Colonic mucosa (tissue), 4 donors: ENCODE measurements around the gene MGRN1. TPM values are rescaled to one million over a fixed set of nuclear protein-coding genes. Genes with fewer than 3 reads are reported as not detected.
A peak's percentile ranks its signal among the peaks of the same experiment; 100 is the strongest.

ENCODE experiments used
- DNase-seq: peaks from one replicate; pipeline ENCODE4 v3.0.0-alpha.2; 2020
- H3K27ac ChIP-seq: fragments of 200-600 bp; one replicate; pipeline ENCODE4 v1.8.0; 2021
- H3K27me3 ChIP-seq: fragments of 200-600 bp; one replicate; pipeline ENCODE4 v1.8.0; 2021
- H3K36me3 ChIP-seq: fragments of 200-600 bp; one replicate; pipeline ENCODE4 v1.8.0; 2021
- H3K4me1 ChIP-seq: fragments of 200-600 bp; one replicate; pipeline ENCODE4 v1.8.0; 2021; ENCODE audit warnings: mild to moderate bottlenecking
- H3K4me3 ChIP-seq: fragments of 200-600 bp; one replicate; pipeline ENCODE4 v1.8.0; 2021
- H3K9ac ChIP-seq, 2 donors: one replicate each; pipeline ENCODE4 v1.7.0; 2013; ENCODE audit warnings: control low read depth in 2 of 2, low read depth in 2 of 2, low read length in 2 of 2
- H3K9me3 ChIP-seq: fragments of 200-600 bp; one replicate; pipeline ENCODE4 v1.8.0; 2021
- CTCF ChIP-seq: fragments of 200-600 bp; IDR thresholded peaks from one replicate; pipeline ENCODE4 v1.8.0; 2022; ENCODE audit warnings: antibody characterized with exemption, mild to moderate bottlenecking
- intact Hi-C: fragments of 100-400 bp; cut with DNase I; formaldehyde crosslinking; loops from one replicate; pipeline ENCODE4 v1.14.1; 2022
- total RNA-seq, 2 donors: library from RNA; stranded (reverse); fragmentation: NEBNext Ultra II Directional in 1 of 2; extraction: Animal tissue kit (Norgen Biotek cat#: 25700) in 1 of 2; gene quantifications; one replicate each; pipeline ENCODE4 v1.2.1, GENCODE V29; 2021
- donor health status: healthy.
- donor health status: DM: no; HTN: no; CAD: no.
- donor health status: DM: no; HTN: no; CAD: no.

Gene MGRN1
- total RNA-seq, 2 donors from 2014 or later: 75.2 to 79.3 TPM

GRCh38 chr16:4698321-4699045 is 73.9 kb downstream of the MGRN1 start:
- no peak for TF ChIP-seq CTCF
- Histone ChIP-seq H3K27ac (no peak overlapping the region), H3K4me3 (no peak overlapping the region), H3K36me3 (peaks cover 12% of the 10 kb centered on the region), H3K27me3 (no peaks in the 10 kb centered on the region), H3K9me3 (no peaks in the 10 kb centered on the region), H3K9ac (no peak overlapping the region), H3K4me1 (peaks cover 14% of the 10 kb centered on the region)
- DNase-seq: no peak
- intact Hi-C loops: no loop called here

- H3K4me3 ChIP-seq: no peak overlapping the region
- no peaks in the 10 kb centered on the region for H3K9me3 ChIP-seq
- no peak overlapping the region for H3K9ac ChIP-seq
- DNase-seq: no peak
- H3K27me3 ChIP-seq: no peaks in the 10 kb centered on the region
- H3K27ac ChIP-seq: no peak overlapping the region
- peaks cover 14% of the 10 kb centered on the region for H3K4me1 ChIP-seq
- no peak for TF ChIP-seq CTCF
- intact Hi-C loops: no loop called here
- H3K36me3 ChIP-seq: peaks cover 12% of the 10 kb centered on the region
These were observed 74.5 kb downstream of the MGRN1 start for GRCh38 chr16:4699046-4699556.

- Histone ChIP-seq H3K4me3 (no peak overlapping the region), H3K9ac (no peak overlapping the region), H3K4me1 (peaks cover 9% of the 10 kb centered on the region), H3K9me3 (no peaks in the 10 kb centered on the region), H3K27ac (no peak overlapping the region), H3K27me3 (no peaks in the 10 kb centered on the region), H3K36me3 (peaks cover 12% of the 10 kb centered on the region)
- DNase-seq: no peak
- no peak for TF ChIP-seq CTCF
- intact Hi-C loops: no loop called here
These were observed 75.9 kb downstream of the MGRN1 start for GRCh38 chr16:4700380-4700996.

- Histone ChIP-seq H3K36me3 (peaks cover 11% of the 10 kb centered on the region), H3K4me3 (peak overlapping the region; percentile 14), H3K4me1 (peaks cover 9% of the 10 kb centered on the region), H3K27ac (peak overlapping the region; percentile 77), H3K9ac (peak overlapping the region in 1 of 2 donors; percentile 76), H3K9me3 (no peaks in the 10 kb centered on the region), H3K27me3 (no peaks in the 10 kb centered on the region)
- DNase-seq: peak; percentile 84
- intact Hi-C loops: no loop called here
- no peak for TF ChIP-seq CTCF
These were observed 76.5 kb downstream of the MGRN1 start for GRCh38 chr16:4700997-4701743.

GRCh38 chr16:4701791-4702465 is 77.3 kb downstream of the MGRN1 start:
- Histone ChIP-seq H3K36me3 (peaks cover 6% of the 10 kb centered on the region), H3K9ac (peak overlapping the region in 1 of 2 donors; percentile 76), H3K27ac (peak overlapping the region; percentile 77), H3K9me3 (no peaks in the 10 kb centered on the region), H3K4me1 (peaks cover 9% of the 10 kb centered on the region), H3K4me3 (peak overlapping the region; percentile 14), H3K27me3 (no peaks in the 10 kb centered on the region)
- TF ChIP-seq CTCF: no peak
- intact Hi-C loops: no loop called here
- peak; percentile 62 for DNase-seq
